HepG2 (cell line): ENCODE results near the gene CEP135. TPM values are rescaled to one million over a fixed set of nuclear protein-coding genes. Genes with fewer than 3 reads are reported as not detected.

Experiments used
- ATAC-seq: fragments of 200-7000 bp; cut with Tn5 transposase; 3 replicates; pipeline ENCODE4 v1.9.1; 2020; ENCODE audit warnings: mild to moderate bottlenecking, moderate library complexity
- BruUV-seq: library from RNA; stranded (reverse); fragments of 400-500 nt; replicated peaks from 2 replicates; lab custom pipeline; 2021; lab: Mats Ljungman, UMichigan
- CTCF ChIA-PET: fragments of 300-600 bp; formaldehyde crosslinking; extraction: SDS; loops from one replicate; lab custom pipeline; 2021; ENCODE audit warnings: low total read pairs, inconsistent platforms, low intra/inter-chr PET ratio; lab: Yijun Ruan, JAX
- POLR2A ChIA-PET: fragments of 350-600 bp; sonication (Branson Sonifier 250); formaldehyde crosslinking; loops from one replicate; lab custom pipeline; 2020; ENCODE audit warnings: antibody characterized with exemption, inconsistent platforms; lab: Yijun Ruan, JAX
- DNase-seq: peaks from one replicate; pipeline ENCODE4 v3.0.0-alpha.2; 2015; ENCODE audit warnings: low spot score
- FAIRE-seq: peaks from 3 replicates; lab custom pipeline; 2011; peaks lifted over from hg19 to GRCh38; lab: Jason Lieb, UNC
- H2AFZ ChIP-seq: one replicate; pipeline ENCODE4 v1.6.1; 2011; ENCODE audit warnings: low read length, inconsistent platforms
- H3K27ac ChIP-seq: fragments of 300-600 bp; 3 replicates; pipeline ENCODE4 v1.8.0; 2011; ENCODE audit warnings: mixed run types, mild to moderate bottlenecking, mixed read lengths, low read length, inconsistent platforms; ENCODE audit not compliant: insufficient read depth; ENCODE audit errors: extremely low read length
- H3K27me3 ChIP-seq, 2 experiments: fragments of 200-600 bp in 1 of 2; 2 replicates in 1 of 2; 3 replicates in 1 of 2; pipeline versions ENCODE4 v1.6.0 to v1.8.0; 2011; ENCODE audit warnings: low read length in 2 of 2, mild to moderate bottlenecking in 2 of 2, moderate library complexity in 2 of 2, inconsistent platforms in 1 of 2; ENCODE audit not compliant: insufficient read depth in 2 of 2, control insufficient read depth in 1 of 2
- H3K36me3 ChIP-seq, 2 experiments: fragments of 200-600 bp in 1 of 2; replicated peaks in 1 of 2; 2 replicates in 1 of 2; 3 replicates in 1 of 2; pipeline versions ENCODE4 v1.5.1 to v1.8.0; 2011; ENCODE audit warnings: low read length in 2 of 2, inconsistent platforms in 1 of 2; ENCODE audit not compliant: insufficient read depth in 2 of 2, control insufficient read depth in 1 of 2
- H3K4me1 ChIP-seq: 2 replicates; pipeline ENCODE4 v1.5.1; 2012; ENCODE audit warnings: low read length, inconsistent platforms; ENCODE audit not compliant: insufficient read depth
- H3K4me2 ChIP-seq: 2 replicates; pipeline ENCODE4 v1.6.0; 2011; ENCODE audit warnings: low read depth, low read length, inconsistent platforms
- H3K4me3 ChIP-seq, 3 experiments: fragments of 200-600 bp in 1 of 3; sonication (generic), shearing (Covaris generic) in 1 of 3; replicated peaks in 1 of 3; 2 replicates each; pipeline ENCODE4 v1.5.1; 2011 to 2016; ENCODE audit warnings: low read length in 3 of 3, inconsistent platforms in 2 of 3, low read depth in 2 of 3, mild to moderate bottlenecking in 2 of 3, control low read depth in 1 of 3, mixed read lengths in 1 of 3; ENCODE audit not compliant: insufficient read depth in 1 of 3
- H3K79me2 ChIP-seq: one replicate; pipeline ENCODE4 v1.6.1; 2011; ENCODE audit warnings: low read length, inconsistent platforms; ENCODE audit not compliant: insufficient read depth
- H3K9ac ChIP-seq: 2 replicates; pipeline ENCODE4 v1.6.0; 2011; ENCODE audit warnings: mild to moderate bottlenecking, low read depth, low read length, inconsistent platforms; ENCODE audit not compliant: insufficient read depth
- H3K9me3 ChIP-seq: 2 replicates; pipeline ENCODE4 v1.5.1; 2012; ENCODE audit warnings: mild to moderate bottlenecking, low read length
- H4K20me1 ChIP-seq: 2 replicates; pipeline ENCODE4 v1.6.0; 2011; ENCODE audit warnings: inconsistent platforms, mild to moderate bottlenecking, low read length, moderate library complexity; ENCODE audit not compliant: insufficient read depth
- GZF1 ChIP-seq: sonication (generic); formaldehyde crosslinking; IDR thresholded peaks from 2 replicates; pipeline ENCODE4 v1.5.1; 2020; ENCODE audit warnings: mild to moderate bottlenecking, missing genetic modification reagents
- KAT8 ChIP-seq: IDR thresholded peaks from 2 replicates; pipeline ENCODE4 v1.6.1; 2016; ENCODE audit warnings: missing genetic modification reagents, missing compliant biosample characterization
- PRPF4 ChIP-seq: fragments of 200-400 bp; formaldehyde crosslinking; IDR thresholded peaks from 2 replicates; pipeline ENCODE4 v1.6.1; 2016; ENCODE audit warnings: low read length, low read depth; ENCODE audit not compliant: poor library complexity, severe bottlenecking
- SMARCC2 ChIP-seq: fragments of 450-650 bp; IDR thresholded peaks from 2 replicates; pipeline ENCODE4 v1.6.1; 2017; ENCODE audit warnings: antibody characterized with exemption, mild to moderate bottlenecking
- SRF ChIP-seq: IDR thresholded peaks from 2 replicates; pipeline ENCODE4 v1.6.1; 2011; ENCODE audit warnings: mild to moderate bottlenecking, low read depth, low read length, moderate library complexity
- THAP8 ChIP-seq: sonication (generic); formaldehyde crosslinking; IDR thresholded peaks from 2 replicates; pipeline ENCODE4 v1.5.1; 2020; ENCODE audit warnings: missing genetic modification reagents, mild to moderate bottlenecking, borderline replicate concordance
- ZNF251 ChIP-seq: sonication (generic); formaldehyde crosslinking; IDR thresholded peaks from 2 replicates; pipeline ENCODE4 v1.9.0; 2021; ENCODE audit warnings: mild to moderate bottlenecking, missing genetic modification reagents
- ZNF432 ChIP-seq: sonication (generic); formaldehyde crosslinking; IDR thresholded peaks from 2 replicates; pipeline ENCODE4 v1.5.0; 2020; ENCODE audit warnings: missing genetic modification reagents, mild to moderate bottlenecking, borderline replicate concordance
- WGBS: methylation state at CpG from one replicate; pipeline ENCODE4 v1.1.6; 2017; ENCODE audit warnings: low lambda C conversion rate; 5-methylcytosine and 5-hydroxymethylcytosine counted together
- in situ Hi-C: cut with HindIII; loops from 2 replicates; pipeline ENCODE4 v1.10.0; 2017; ENCODE audit warnings: low pct_unique_long_range_greater_than_20kb; ENCODE audit not compliant: extremely low pct_ligation_motif_present
- intact Hi-C: fragments of 100-400 bp; cut with micrococcal nuclease; formaldehyde crosslinking; loops from one replicate; pipeline ENCODE4 v1.10.0; 2022; ENCODE audit not compliant: unreplicated experiment
- polyA plus RNA-seq, 8 experiments: library from polyadenylated mRNA; depleted of rRNA in 3 of 8; stranded (reverse) in 7 of 8; unstranded in 1 of 8; fragments of >200 nt; fragmentation: Illumina TruSeq in 4 of 8; extraction: Trizol in 4 of 8; gene quantifications; 2 replicates each; pipeline versions ENCODE4 v1.2.1 to v1.2.3, GENCODE V29; 2011 to 2016; ENCODE audit warnings: low read depth in 4 of 8, missing spikeins in 1 of 8, mixed read lengths in 1 of 8; ENCODE audit not compliant: insufficient read depth in 1 of 8
- total RNA-seq, 5 experiments: library from RNA; depleted of rRNA; stranded (reverse); fragments of >200 nt; fragmentation: Illumina TruSeq; extraction: Trizol; gene quantifications; 2 replicates each; pipeline ENCODE4 v1.2.3, GENCODE V29; 2016; ENCODE audit warnings: low read depth in 1 of 5
- TF ChIP-seq, protein P1 (sequence below): IDR thresholded peaks from 2 replicates; pipeline ENCODE4 v1.6.1; 2016; ENCODE audit warnings: control low read depth
- TF ChIP-seq, protein P2 (sequence below): IDR thresholded peaks from 2 replicates; pipeline ENCODE4 v1.6.1; 2016; ENCODE audit warnings: missing compliant biosample characterization, missing genetic modification reagents, borderline replicate concordance

The CEP135 gene
- total and polyA plus RNA-seq, 2 of the 13 experiments (the other 11 are each of a cell fraction or from before 2014, with no cell fraction given), result 1.7 to 8.8 TPM

- FAIRE-seq, result no peak
- POLR2A ChIA-PET, result no interaction called here
- 88% methylated on average over 3 of the region's 3 CpGs for WGBS
These were observed 32.0 kb downstream of the CEP135 start for GRCh38 chr4:55980725-55981124.

More at GRCh38 chr4:55980725-55981124, 32.0 kb downstream of the CEP135 start:
- no peak overlapping the region for H3K27ac ChIP-seq
- no peak overlapping the region for H2AFZ ChIP-seq
- H3K4me1 ChIP-seq, result no peaks in the 10 kb centered on the region
- intact Hi-C loops, result no loop called here
- no peak for ATAC-seq
- TF ChIP-seq KAT8 (CRISPR knock-in tag) (no peak), THAP8 (no peak), GZF1 (CRISPR knock-in tag) (no peak), SRF (no peak), PRPF4 (no peak), ZNF251 (CRISPR knock-in tag) (no peak), ZNF432 (CRISPR knock-in tag) (no peak), SMARCC2 (no peak)
- TF ChIP-seq, protein P1, sequence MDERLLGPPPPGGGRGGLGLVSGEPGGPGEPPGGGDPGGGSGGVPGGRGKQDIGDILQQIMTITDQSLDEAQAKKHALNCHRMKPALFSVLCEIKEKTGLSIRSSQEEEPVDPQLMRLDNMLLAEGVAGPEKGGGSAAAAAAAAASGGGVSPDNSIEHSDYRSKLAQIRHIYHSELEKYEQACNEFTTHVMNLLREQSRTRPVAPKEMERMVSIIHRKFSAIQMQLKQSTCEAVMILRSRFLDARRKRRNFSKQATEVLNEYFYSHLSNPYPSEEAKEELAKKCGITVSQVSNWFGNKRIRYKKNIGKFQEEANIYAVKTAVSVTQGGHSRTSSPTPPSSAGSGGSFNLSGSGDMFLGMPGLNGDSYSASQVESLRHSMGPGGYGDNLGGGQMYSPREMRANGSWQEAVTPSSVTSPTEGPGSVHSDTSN (CRISPR knock-in tag), result no peak
- TF ChIP-seq, protein P2, sequence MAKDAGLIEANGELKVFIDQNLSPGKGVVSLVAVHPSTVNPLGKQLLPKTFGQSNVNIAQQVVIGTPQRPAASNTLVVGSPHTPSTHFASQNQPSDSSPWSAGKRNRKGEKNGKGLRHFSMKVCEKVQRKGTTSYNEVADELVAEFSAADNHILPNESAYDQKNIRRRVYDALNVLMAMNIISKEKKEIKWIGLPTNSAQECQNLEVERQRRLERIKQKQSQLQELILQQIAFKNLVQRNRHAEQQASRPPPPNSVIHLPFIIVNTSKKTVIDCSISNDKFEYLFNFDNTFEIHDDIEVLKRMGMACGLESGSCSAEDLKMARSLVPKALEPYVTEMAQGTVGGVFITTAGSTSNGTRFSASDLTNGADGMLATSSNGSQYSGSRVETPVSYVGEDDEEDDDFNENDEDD (CRISPR knock-in tag), result no peak
- TF ChIP-seq, all 625 proteins: peak for 0
- no peaks in the 10 kb centered on the region for H4K20me1 ChIP-seq
- CTCF ChIA-PET, result no interaction called here
- no peaks in the 10 kb centered on the region for H3K79me2 ChIP-seq
- no TSS peak for BruUV-seq
- in situ Hi-C loops, result no loop called here
- H3K9ac ChIP-seq, result no peak overlapping the region
- no peaks in the 10 kb centered on the region for H3K9me3 ChIP-seq
- no peak overlapping the region for H3K4me2 ChIP-seq
- no peak overlapping the region for H3K4me3 ChIP-seq
- no peaks in the 10 kb centered on the region for H3K27me3 ChIP-seq
- DNase-seq, result no peak
- peaks cover 0 to 5% of the 10 kb centered on the region in 2 experiments; a peak in 1 of 5 replicates for H3K36me3 ChIP-seq
